Astrocyte of the spinal cord (primary cell): ENCODE measurements around the gene ASTN2.

Experiments used
- DNase-seq: peaks from one replicate; pipeline ENCODE4 v3.0.0; 2011; ENCODE audit warnings: low read depth, low spot score
- H3K4me3 ChIP-seq: 2 replicates; pipeline ENCODE4 v1.5.1; 2011; ENCODE audit warnings: low read depth, mild to moderate bottlenecking, low read length, moderate library complexity
- in situ Hi-C: cut with HindIII; loops from 2 replicates; pipeline ENCODE4 v1.10.0; 2017; ENCODE audit warnings: low sequenced_read_pairs
- TF ChIP-seq, protein P1 (sequence below): IDR thresholded peaks from 2 replicates; pipeline ENCODE4 v1.5.1; 2012; ENCODE audit warnings: low read depth, mild to moderate bottlenecking, low read length, inconsistent platforms

The ASTN2 gene

GRCh38 chr9:116409129-116409528, 1005.7 kb downstream of the ASTN2 start:
- DNase-seq, result no peak
- TF ChIP-seq, protein P1, sequence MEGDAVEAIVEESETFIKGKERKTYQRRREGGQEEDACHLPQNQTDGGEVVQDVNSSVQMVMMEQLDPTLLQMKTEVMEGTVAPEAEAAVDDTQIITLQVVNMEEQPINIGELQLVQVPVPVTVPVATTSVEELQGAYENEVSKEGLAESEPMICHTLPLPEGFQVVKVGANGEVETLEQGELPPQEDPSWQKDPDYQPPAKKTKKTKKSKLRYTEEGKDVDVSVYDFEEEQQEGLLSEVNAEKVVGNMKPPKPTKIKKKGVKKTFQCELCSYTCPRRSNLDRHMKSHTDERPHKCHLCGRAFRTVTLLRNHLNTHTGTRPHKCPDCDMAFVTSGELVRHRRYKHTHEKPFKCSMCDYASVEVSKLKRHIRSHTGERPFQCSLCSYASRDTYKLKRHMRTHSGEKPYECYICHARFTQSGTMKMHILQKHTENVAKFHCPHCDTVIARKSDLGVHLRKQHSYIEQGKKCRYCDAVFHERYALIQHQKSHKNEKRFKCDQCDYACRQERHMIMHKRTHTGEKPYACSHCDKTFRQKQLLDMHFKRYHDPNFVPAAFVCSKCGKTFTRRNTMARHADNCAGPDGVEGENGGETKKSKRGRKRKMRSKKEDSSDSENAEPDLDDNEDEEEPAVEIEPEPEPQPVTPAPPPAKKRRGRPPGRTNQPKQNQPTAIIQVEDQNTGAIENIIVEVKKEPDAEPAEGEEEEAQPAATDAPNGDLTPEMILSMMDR, result no peak
- in situ Hi-C loops, result no loop called here

GRCh38 chr9:116406469-116406868, 1008.4 kb downstream of the ASTN2 start:
- TF ChIP-seq, protein P1, result no peak
- no peak for DNase-seq
- no peak overlapping the region for H3K4me3 ChIP-seq
- in situ Hi-C loops, result no loop called here

More at GRCh38 chr9:116409129-116409528, 1005.7 kb downstream of the ASTN2 start:
- H3K4me3 ChIP-seq, result no peak overlapping the region

- TF ChIP-seq, protein P1, result no peak
- in situ Hi-C loops, result no loop called here
Measured at GRCh38 chr9:116405321-116405720, 1009.5 kb downstream of the ASTN2 start.

DNA sequence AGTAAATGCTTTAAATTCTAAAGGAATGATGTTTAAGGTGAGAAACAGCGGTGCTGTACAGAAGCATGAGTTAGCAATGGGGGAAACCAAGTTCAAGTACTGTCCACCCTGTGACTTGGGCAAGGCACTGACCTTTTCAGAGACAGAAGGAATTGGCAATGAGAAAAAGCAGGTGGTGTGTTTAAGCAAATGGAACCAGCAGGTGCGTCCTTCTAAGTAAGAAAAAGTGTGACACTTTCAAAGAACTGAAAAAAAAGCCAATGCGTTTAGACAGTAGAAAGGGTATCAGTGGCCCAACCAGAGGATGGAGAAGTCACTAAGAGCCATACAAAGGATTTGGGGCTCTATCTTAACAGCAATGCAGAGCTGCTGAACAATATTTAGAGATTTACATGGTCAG, 1010.6 kb downstream of the ASTN2 start:
- TF ChIP-seq, protein P1, result no peak
- in situ Hi-C loops, result no loop called here
- DNase-seq, result no peak
- H3K4me3 ChIP-seq, result no peak overlapping the region

More at GRCh38 chr9:116405321-116405720, 1009.5 kb downstream of the ASTN2 start:
- H3K4me3 ChIP-seq, result no peak overlapping the region
- DNase-seq, result no peak

GRCh38 chr9:116403171-116403570, 1011.7 kb downstream of the ASTN2 start:
- TF ChIP-seq, protein P1, result no peak
- no peak for DNase-seq
- no peak overlapping the region for H3K4me3 ChIP-seq
- in situ Hi-C loops, result no loop called here

DNA sequence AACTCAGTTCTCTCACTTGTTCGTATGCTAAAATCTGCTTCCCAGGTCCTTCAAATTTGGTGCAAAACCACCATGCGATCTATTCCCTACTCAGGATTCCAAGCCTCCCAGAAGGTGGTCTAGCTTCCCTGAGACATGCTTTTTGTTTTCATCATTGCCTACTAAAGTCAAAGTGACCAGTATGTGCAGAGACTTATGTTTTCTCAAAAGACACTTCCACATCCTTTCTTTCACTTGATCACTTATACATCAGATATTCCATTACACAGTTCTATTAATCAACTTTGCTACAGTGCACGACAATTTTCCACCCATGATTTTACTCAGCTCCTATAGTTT, 1019.2 kb downstream of the ASTN2 start:
- no peak overlapping the region for H3K4me3 ChIP-seq
- TF ChIP-seq, protein P1, result no peak
- DNase-seq, result no peak
- in situ Hi-C loops, result no loop called here
